Hematopoietic multipotent progenitor cell treated with erythropoietin and hydrocortisone succinate and interleukin-3 and kit ligand, for 4 days (in vitro differentiated cells): Measurements from ENCODE around the gene LIN52.
A peak's percentile ranks its signal among the peaks of the same experiment; 100 is the strongest.
"Not testable (repeated sequence)": the region's sequence is repeated elsewhere in the genome, so short reads cannot be mapped to it uniquely, and the experiment has no call there.

ENCODE experiments used
- DNase-seq: peaks from one replicate; pipeline ENCODE4 v3.0.0-alpha.2; 2015

The LIN52 gene

DNA sequence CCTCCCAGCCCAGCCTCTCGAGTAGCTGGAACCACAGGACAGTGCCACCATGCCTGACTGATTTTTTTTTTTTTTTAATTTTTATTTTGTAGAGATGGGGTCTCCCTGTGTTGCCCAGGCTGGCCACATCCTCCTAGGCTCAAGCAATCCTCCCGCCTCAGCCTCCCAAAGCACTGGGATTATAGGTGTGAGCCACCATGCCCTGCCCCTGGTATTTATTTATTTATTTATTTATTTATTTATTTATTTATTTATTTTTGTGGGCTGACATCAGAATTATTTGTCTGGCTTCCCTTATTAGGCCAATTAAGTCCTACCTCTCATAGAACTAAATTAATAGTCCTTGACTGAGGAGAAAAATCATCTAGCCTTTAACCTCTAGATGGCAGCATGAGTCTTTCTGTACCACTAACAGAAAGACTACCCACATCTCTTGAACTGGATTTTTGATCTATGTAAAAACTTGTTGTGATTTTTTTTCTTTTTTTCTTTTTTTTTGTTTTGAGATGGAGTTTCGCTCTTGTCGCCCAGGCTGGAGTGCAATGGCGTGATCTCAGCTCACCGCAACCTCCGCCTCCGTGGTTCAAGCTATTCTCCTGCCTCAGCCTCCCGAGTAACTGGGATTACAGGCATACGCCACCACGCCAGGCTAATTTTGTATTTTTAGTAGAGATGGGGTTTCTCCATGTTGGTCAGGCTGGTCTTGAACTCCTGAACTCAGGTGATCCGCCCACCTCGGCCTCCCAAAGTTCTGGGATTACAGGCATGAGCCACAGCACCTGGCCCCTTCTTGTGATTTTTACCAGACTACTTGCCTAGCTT is 26.9 kb downstream of the LIN52 start:
- peak; percentile 85 for DNase-seq

DNA sequence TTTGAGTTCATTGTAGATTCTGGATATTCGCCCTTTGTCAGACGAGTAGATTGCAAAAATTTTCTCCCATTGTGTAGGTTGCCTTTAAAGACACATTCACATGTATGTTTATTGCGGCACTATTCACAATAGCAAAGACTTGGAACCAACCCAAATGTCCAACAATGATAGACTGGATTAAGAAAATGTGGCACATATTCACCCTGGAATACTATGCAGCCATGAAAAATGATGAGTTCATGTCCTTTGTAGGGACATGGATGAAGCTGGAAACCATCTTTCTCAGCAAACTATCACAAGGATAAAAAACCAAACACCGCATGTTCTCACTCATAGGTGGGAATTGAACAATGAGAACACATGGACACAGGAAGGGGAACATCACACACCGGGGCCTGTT is 40.7 kb downstream of the LIN52 start:
- not testable (repeated sequence) for DNase-seq

DNA sequence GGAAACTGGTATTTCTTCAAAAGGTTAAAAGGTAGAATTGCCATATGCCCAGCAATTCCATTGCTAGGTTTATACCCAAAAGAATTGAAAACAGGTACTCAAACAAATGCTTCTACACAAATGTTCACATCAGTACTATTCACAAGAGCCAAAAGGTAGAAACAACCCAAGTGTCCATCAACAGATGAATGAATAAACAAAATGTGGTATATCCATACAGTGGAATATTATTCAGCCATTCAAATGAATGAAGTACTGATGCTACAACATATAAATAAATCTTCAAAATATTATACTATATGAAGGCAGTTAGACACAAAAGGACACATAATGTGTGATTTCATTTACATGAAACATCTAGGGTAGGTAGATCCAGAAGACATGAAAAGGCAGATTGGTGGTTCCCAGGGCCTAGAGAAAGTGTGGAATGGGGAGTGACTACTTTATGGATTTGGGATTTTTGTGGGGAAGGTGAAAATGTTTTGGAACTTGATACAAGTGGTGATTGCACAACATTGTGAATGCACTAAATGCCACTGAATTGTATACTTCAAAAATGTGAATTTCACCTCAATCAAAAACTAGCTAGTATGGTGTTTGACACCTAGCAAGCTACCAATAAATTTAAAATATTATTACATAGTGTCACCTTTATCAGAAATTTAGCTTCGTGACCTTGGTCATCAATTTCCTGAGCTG is 41.7 kb downstream of the LIN52 start:
- DNase-seq, result no peak

DNA sequence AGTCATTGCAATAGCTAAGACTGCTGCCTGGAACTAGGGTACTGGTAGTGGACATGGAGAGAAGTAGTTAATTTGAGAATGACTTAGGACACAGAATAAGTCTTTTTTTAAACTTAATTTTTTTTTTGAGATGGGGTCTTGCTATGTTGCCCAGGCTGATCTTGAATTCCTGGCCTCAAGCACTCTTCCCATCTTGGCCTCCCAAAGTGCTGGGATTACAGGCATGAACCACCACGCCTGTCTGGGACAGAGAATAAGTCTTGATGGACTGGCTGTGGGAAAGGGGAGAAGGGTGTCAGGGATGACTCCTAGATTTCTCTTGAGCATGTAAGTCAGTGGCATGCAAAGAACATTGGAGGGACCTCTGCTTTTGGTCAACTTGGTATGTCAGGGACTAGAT is 42.9 kb downstream of the LIN52 start:
- no peak for DNase-seq

DNA sequence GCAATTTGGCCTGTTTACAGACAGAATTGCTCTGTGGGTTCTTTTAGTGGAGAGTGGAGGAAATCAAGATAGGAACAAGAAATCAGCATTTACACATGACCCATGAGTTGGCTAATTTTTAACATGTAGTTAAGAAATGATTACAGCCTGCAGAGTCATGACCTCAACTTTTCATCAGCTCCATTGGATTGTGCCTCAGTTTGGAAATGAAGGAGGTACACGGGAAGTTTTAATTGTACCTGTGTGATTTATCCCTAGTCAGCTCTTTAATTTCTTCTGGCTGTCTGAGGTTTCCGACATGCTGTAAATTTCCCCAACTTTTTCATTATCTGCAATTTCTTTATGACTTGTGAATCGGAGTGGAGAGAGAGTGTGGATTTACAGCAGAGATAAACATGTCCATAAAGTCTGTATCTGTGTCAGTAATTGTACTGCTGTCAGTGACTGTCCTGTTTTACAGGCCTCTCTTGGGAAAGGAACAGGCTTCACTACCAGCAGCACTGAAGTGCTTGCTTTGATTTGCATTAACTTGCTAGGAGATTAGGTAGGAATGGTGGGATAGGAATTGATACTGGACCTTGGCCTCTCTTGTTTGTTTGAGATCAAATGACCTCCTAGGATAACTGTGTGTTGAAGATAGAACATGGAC is 49.2 kb downstream of the LIN52 start:
- peak; percentile 51 for DNase-seq

DNA sequence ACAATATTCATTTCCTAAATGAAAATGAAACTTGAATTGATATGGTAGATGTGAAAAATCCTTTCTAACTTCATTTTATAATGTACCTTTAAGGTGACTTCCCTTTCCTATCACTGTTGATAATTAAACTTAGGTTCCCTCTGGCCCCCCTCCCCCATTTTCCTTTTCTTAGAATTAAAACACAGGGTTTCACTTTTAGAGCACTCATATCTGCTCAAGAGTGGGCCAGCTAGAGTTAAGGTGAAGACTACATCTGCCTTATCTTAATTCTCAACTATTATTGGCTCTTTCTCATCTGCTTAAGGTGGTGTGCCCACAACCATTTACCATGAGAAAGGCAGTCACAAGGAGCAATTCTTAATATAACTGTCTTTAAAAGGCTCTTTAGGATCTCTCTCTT is 49.7 kb downstream of the LIN52 start:
- no peak for DNase-seq

DNA sequence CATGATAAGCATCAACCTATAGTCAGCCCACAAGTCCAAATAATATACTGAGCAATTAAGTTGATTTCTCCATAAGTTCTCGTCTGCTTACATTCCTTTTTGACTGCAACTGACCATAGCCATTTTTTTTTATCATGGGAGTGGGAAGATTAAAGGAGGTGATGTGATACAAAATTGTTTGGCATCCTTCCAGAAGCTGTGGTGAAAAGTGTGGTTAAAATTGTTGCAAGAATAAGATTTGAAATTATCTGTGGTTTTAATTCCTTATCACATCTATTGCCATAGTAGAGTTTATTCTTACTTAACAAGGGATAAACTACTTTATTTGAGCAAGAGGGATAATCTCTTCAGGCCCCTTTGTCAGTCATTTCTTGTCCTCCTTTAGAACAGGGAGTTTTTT is 50.7 kb downstream of the LIN52 start:
- peak; percentile 71 for DNase-seq

DNA sequence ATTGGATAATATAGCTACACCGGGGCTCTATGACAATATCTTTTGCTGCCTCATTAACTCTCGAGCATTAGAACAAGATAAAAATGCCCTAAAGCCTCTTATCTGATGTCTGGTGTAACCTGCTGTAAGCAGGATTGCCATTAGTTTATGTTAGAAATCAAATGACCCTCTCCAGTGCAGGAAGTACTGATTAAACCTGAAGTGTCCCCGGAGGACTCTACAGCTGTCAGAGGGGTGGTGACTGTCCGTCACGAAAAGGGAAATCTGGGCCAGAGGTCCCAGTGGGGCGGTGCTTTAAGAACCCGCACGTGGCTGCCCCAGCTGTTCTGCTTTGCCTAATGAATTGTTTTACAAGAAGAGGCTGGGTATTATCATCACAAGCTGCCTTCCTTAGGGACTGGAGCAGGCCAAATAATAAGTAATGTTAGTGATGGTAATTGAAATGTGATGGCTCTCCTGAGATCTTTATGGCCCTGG is 55.7 kb downstream of the LIN52 start:
- peak; percentile 16 for DNase-seq

DNA sequence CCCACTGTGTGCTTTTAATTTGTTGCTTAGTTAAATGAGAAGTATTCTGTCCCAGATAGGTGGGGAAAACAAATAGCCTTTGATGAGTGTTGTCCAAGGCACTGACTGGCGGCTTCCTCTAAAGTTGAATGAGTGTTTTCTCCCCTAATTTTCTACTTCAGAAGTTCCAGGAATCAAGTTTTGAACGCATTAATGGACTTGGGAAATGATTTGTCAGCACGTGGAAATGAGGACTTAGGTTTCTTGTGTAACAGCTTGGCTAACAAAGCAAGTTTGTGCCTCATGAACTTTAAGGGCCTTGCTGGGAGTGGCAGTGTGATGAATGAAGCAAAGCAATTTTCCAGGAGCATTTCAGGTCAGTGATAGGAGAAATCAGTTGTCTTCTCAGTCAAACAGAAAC is 56.9 kb downstream of the LIN52 start:
- DNase-seq, result no peak

DNA sequence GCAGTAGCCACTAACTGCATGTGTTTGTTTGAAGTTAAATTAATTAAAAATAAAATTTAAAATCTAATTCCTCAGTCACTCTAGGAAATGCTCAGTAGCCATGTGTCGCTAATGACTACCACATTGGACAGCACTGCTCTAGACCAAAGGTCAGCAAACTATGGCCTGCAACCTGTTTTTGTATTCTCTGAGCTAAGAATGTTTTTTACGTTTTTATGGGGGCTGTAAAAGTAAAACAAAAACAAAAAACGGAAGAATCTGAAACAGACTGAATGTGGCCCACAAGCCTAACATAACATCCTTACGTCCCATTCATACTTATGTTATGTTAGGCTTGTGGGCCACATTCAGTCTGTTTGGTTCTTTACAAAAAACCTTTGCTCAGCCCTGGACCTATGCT is 57.8 kb downstream of the LIN52 start:
- DNase-seq, result no peak

DNA sequence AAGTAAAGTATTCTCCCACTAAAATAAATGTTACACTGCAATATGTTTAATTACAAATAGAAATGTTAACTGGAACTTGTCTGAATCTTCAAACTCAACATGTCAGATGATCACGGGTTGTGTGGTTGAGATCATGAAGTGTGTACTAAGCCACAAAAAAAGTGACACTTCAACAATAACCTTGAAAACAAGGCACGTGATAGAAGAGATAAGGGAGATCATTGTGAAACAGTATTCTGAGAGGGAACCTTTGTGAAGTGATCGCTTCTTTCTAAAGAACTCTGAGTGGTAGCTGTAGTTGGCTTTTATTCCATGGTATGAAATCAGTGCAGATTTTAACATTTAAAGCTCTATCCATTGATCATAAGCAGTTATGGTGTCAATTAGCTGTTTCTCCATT is 60.0 kb downstream of the LIN52 start:
- DNase-seq, result peak; percentile 65

DNA sequence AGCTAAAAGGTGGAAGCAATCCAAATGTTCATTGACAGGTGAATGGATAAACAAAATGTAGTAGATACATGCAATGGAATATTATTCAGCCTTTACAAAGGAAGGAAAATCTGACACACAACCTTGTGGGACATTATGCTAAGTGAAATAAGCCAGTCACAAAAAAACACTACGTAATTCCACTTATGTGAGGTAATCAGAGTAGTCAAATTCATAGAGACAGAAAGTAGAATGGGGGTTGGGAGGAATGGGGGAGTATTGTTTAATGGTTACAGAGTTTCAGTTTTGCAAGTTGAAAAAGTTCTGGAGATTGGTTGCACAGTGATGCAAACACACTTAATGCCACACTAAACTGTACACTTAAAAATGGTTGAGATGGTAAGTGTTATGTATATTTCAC is 62.8 kb downstream of the LIN52 start:
- no peak for DNase-seq

DNA sequence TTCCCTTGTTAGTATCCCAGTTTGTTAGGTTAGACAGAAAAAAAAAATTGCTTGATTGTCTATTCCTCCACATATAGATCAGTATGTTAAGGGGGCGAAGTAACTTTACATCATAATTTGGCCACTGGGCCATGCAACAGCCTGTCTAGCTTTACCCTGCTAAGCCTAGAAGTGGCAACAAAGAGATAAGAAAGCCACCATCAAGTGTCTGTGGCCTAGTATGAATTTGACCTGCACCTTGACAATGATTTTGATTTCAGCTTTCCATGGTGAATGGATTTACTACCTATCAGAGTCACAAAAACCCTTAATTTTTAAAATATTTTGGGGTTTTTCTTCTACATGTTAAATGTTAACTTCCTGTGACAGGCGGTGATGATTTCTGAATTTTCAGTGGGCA is 63.9 kb downstream of the LIN52 start:
- no peak for DNase-seq

DNA sequence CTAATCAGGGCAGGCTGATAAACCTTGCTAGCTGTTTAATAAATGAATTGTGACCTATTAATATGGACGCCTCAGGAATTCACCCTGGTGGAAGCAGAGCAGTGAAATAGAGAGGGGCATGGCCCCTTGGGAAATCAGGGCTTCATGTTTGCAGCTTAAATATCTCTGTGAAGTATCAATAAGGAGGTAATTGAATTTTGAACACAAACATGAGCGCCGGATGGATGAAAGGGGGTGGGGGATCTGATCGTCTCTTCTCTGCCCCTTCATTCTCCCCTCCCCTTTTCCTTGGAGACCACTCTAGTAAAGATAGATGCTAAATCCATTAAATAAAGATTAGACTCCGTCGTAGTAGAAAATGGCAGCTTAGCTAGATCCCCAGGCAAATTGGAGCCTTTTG is 70.5 kb downstream of the LIN52 start:
- no peak for DNase-seq

DNA sequence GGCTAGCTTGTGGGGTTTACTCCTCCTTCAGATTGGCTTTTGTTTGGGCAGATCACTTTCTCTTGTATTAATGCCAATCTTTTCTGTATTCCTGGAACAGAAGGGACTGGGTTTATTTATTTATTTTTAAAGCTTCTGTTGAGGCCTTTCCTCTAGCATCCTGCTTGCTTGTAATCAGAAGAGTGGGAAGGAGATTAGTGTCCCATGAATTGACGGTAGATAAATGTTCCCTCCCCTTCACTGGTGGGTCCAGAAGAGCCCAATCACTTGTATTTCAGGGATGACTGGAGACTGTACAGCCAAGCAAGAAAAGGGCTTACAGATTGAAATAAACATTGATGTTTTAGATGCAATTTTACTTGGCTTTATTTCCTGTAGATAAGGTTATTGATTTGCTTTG is 71.0 kb downstream of the LIN52 start:
- DNase-seq, result no peak

DNA sequence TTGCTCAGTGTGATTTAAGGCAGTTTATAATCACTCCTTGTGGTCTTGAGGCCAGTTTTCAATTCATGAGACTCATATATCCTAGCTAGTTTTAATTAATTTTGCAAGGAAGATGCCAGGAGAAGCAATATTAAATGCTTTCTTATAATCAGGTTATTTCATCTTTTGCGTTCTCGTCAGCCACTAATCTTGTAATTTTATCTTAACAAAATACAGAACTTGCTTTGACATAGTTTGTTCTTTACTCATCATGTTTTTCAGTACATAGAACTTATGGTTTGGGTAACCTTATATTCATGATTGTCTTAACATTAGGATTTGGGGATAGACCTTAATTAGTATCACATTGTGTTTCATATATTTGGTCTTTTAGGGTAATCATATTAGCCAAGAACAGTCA is 76.0 kb downstream of the LIN52 start:
- DNase-seq, result no peak

DNA sequence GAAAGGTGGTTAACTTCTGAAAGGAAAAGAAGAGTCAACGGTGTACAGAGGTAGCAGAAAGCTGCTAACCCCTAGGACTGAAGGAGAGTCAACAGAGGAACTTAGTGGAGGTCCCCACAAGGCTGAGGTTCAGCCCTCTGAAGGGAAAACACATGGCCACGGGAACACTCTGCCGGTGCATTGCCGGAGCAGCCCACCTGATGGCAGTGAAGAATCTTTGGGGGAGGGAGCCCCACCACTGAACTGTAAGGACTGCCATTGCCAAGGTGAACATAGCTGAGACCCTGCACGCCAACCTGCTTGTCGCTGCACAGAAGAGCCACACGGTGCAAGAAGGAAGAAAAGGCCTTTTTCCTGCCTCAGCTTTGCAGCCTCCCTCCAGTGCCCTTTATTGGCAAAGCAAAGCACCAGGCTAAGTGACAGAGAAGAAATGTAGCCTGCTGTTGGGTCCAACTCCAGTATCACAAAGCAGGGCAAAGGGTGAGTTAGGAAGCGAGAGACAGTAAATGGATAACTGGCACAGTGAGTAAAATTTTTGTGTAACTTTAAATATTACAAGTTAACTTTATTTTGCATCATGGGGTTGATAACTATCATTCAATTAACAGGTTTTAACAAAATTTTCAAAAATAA is 76.9 kb downstream of the LIN52 start:
- no peak for DNase-seq

DNA sequence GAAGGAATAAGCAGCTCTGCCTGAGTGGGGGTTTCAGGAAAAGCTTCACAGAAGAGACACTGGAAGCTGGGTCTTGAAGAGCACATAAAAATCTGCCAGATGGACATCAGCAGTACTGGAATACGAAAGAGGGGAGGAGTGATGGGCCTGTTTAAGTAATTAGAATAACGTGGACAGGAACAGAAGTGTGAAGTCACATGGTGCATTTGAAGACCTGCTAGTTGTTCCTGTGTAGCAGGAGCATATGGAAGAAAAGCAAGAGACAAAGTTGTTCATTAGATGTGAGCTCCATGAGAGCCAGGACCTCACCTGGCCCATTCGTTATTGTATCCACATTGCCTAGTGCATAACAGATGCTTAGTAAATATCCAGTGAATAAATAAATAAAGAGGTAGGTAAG is 85.2 kb downstream of the LIN52 start:
- no peak for DNase-seq

DNA sequence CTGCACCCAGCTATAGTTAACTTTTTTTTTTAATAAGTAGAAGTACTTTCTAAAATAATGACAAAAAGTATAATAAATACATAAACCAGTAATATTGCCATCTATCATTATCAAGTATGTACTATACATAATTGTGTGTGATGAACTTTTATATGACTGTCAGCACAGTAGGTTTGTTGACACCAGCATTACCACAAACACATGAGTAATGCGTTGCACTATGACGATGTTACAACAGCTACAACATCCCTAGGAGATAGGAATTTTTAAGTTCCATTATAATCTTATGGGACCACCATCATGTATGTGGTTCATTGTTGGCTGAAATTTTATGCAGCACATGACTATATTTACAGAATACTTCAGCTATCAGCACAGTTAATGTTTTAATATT is 91.6 kb downstream of the LIN52 start:
- no peak for DNase-seq

DNA sequence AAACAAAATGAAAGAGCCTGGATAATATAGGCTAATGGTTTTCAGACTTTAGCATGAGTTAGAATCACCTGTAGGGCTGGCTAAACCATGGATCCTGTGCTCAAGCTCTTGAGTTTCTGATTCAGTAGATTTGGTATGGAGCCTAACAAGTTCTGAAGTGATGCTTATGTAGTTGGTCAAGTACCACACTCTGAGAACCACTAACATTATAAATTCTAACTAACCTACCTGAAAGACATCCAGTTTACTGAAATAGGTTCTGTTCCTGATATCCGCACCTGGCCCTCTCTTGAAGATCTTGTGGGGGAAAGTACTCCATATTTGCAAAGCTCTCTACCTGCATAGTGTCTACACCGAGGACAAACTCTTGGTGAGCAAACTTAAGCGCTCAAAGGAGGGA is 95.1 kb downstream of the LIN52 start:
- DNase-seq, result no peak

DNA sequence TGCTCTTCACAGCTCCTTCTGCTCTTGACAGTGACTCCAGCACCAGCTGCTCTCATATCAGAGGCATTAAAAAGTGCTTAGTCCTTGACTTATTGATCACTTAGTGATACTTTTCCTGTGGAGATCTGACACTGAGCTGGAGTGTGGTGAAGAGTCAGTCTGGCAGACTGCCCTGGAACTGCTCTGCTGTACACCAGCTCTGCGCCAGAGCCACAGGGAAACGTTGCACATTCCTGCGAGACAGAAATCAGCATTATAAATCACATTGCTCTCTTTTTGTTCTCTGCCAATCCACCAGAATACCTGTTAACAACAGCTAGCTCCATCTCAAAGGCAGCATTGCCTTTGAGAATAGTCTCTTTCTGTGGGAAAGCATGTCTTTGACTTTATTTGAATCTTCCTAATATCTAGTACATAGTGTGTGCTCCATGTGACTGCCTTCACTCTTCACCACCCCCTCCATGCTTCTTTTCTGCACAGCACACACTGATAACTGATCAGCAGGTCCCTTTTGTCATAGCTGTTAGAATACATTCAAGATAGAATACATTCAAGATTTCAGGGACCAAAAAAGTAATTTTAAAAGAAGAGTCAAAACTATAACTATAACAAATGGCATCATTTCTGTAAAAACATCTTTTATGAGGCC is 106.3 kb downstream of the LIN52 start:
- DNase-seq, result no peak

DNA sequence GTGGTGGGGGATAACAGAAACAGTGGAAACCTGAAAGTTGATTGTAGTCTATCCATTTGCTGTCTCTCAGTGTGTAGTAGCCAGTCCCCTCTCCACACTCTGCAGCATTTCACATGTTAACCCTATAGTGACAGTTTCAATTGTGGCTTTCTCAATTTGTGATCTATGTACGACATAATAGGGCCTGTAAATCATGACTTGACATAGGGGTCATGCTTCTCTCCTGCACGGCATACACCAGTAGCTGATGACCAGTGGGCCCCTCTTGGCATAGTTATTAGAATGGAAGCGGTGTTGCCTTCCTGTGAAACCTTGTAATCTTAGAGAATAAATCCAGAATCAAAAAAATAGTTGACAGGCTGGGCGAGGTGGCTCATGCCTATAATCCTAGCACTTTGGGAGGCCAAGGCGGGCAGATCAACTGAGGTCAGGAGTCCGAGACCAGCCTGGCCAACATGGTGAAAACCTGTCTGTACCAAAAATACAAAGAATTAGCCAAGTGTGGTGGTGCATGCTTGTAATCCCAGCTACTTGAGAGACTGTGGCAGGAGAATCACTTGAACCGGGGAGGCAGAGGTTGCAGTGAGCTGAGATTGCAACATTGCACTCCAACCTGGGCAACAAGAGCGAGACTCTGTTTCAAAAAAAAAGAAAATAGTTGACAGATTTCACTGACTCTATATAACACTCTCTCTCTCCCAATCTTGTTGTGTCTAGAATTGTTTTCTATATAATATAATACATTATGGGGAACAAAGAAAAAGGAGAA is 109.9 kb downstream of the LIN52 start:
- no peak for DNase-seq
